GM12873 (cell line): ENCODE measurements around the gene FPGT.

ENCODE experiments used
- TF ChIP-seq, protein P1 (sequence below): IDR thresholded peaks from 2 replicates; pipeline ENCODE4 v1.5.1; 2012; ENCODE audit warnings: low read depth, mild to moderate bottlenecking, moderate library complexity, low read length, control low read depth; ENCODE audit not compliant: insufficient read depth; ENCODE audit errors: missing control alignments

Gene FPGT

DNA sequence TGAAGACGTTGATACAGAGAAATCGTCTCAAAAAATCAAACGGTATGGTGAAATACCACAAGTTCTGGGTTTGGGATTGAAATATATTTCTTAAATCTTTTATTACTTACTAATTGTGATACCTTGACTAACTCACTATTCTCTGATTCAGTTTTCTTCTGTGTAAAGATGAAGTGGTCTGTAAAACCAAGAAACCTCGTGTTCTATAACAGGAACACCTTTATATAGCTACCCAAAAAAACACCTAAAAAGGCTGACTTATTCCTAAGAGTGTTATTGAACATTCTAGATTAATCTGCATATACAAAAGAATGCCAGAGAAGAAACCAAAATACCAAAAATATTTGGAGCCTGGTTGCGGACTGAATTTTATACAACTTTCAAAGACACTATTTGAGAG, 787 bp upstream of the FPGT start:
- TF ChIP-seq, protein P1, sequence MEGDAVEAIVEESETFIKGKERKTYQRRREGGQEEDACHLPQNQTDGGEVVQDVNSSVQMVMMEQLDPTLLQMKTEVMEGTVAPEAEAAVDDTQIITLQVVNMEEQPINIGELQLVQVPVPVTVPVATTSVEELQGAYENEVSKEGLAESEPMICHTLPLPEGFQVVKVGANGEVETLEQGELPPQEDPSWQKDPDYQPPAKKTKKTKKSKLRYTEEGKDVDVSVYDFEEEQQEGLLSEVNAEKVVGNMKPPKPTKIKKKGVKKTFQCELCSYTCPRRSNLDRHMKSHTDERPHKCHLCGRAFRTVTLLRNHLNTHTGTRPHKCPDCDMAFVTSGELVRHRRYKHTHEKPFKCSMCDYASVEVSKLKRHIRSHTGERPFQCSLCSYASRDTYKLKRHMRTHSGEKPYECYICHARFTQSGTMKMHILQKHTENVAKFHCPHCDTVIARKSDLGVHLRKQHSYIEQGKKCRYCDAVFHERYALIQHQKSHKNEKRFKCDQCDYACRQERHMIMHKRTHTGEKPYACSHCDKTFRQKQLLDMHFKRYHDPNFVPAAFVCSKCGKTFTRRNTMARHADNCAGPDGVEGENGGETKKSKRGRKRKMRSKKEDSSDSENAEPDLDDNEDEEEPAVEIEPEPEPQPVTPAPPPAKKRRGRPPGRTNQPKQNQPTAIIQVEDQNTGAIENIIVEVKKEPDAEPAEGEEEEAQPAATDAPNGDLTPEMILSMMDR = no peak

DNA sequence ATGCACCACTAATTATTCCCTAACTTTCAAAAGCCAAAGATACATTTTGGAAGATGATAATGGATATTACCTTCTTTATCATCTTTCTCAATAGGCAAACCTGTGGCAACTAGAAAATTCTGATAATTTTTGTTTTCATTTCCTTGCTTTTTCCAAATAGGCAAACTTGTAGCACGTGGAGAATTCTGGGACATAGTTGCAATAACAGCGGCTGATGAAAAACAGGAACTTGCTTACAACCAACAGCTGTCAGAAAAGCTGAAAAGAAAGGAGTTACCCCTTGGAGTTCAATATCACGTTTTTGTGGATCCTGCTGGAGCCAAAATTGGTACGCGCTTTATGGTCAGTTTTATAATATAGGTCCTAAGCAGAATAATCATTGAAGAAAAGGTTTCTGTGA, 1.5 kb downstream of the FPGT start:
- TF ChIP-seq, protein P1 = no peak

DNA sequence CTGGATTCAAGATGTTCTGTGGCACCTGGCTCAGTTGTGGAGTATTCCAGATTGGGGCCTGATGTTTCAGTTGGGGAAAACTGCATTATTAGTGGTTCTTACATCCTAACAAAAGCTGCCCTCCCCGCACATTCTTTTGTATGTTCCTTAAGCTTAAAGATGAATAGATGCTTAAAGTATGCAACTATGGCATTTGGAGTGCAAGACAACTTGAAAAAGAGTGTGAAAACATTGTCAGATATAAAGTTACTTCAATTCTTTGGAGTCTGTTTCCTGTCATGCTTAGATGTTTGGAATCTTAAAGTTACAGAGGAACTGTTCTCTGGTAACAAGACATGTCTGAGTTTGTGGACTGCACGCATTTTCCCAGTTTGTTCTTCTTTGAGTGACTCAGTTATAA, 7.2 kb downstream of the FPGT start:
- TF ChIP-seq, protein P1 = no peak

- TF ChIP-seq, protein P1 = no peak
These were observed 17.2 kb downstream of the FPGT start for GRCh38 chr1:74215229-74215628.

- TF ChIP-seq, protein P1 = no peak
These were observed 24.7 kb downstream of the FPGT start for GRCh38 chr1:74222701-74223100.

DNA sequence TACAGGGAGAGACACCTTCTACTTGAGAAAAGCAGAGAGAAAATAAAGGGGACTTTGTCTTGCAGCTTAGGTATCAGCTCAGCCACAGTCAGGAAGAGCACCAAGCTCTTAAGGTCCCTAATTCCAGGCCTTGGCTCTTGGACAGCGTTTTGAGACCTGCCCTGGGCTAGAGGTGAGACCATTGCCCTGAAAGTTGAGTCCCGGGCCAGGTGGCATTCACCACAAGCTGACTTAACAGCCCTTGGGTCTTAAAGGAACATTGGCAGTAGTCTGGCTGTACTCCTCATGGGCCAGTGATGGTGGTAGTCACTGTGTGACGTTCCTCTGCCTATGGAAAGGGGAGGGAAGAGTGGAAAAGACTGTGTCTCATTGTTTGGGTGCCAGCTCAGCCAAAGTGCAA, 25.4 kb downstream of the FPGT start:
- TF ChIP-seq, protein P1 = no peak

GRCh38 chr1:74235153-74235552, 37.1 kb downstream of the FPGT start, which contains the start of gene TNNI3K:
Gene TNNI3K (plus strand): TSS chr1:74235387. CDS start chr1:74235452, 65 bp downstream.
- TF ChIP-seq, protein P1 = no peak
